SK-N-SH (cell line): ENCODE data around the gene APRT. TPM values are rescaled to one million over a fixed set of nuclear protein-coding genes. Genes with fewer than 3 reads are reported as not detected.

ENCODE experiments used
- CTCF ChIA-PET: fragments of 300-600, 350-600 bp; formaldehyde crosslinking; extraction: SDS; loops from one replicate; lab custom pipeline; 2021; lab: Yijun Ruan, JAX
- POLR2A ChIA-PET: fragments of 350-600 bp; sonication (Branson Sonifier 250); formaldehyde crosslinking; extraction: SDS; loops from one replicate; lab custom pipeline; 2020; ENCODE audit warnings: antibody characterized with exemption, inconsistent platforms; lab: Yijun Ruan, JAX
- DNase-seq: peaks from one replicate; pipeline ENCODE4 v3.0.0; 2012
- H2AFZ ChIP-seq: fragments of 200-600 bp; sonication (generic); 2 replicates; pipeline ENCODE4 v1.8.1; 2016; ENCODE audit warnings: antibody characterized with exemption, mild to moderate bottlenecking, low read depth
- H3F3A ChIP-seq: fragments of 200-600 bp; sonication (generic); replicated peaks from 2 replicates; pipeline ENCODE3; 2016; ENCODE audit warnings: antibody characterized with exemption, mild to moderate bottlenecking; ENCODE audit not compliant: insufficient read depth
- H3K27ac ChIP-seq, 2 experiments: fragments of 200-500 bp in 1 of 2; fragments of 200-600 bp in 1 of 2; sonication (Bioruptor generic) in 1 of 2; sonication (generic), shearing (Covaris generic) in 1 of 2; 2 replicates each; pipeline versions ENCODE4 v1.5.1 to v1.6.1; 2014 to 2016; ENCODE audit warnings: low read depth in 2 of 2, inconsistent platforms in 1 of 2, low read length in 1 of 2, mild to moderate bottlenecking in 1 of 2, mixed read lengths in 1 of 2
- H3K27me3 ChIP-seq: fragments of 200-600 bp; sonication (generic), shearing (Covaris generic); 2 replicates; pipeline ENCODE4 v1.6.1; 2016; ENCODE audit warnings: mixed run types; ENCODE audit not compliant: insufficient read depth
- H3K36me3 ChIP-seq, 2 experiments: fragments of 200-500 bp in 1 of 2; fragments of 200-600 bp in 1 of 2; sonication (Bioruptor generic) in 1 of 2; sonication (generic) in 1 of 2; replicated peaks in 1 of 2; 2 replicates each; pipeline versions ENCODE3 to v1.5.1; 2014 to 2016; ENCODE audit warnings: low read length in 1 of 2, mild to moderate bottlenecking in 1 of 2; ENCODE audit not compliant: insufficient read depth in 2 of 2, control insufficient read depth in 1 of 2
- H3K4me1 ChIP-seq, 2 experiments: fragments of 200-500 bp in 1 of 2; fragments of 200-600 bp in 1 of 2; sonication (Bioruptor generic) in 1 of 2; sonication (generic), shearing (Covaris generic) in 1 of 2; 2 replicates each; pipeline versions ENCODE4 v1.5.1 to v1.6.1; 2014 to 2016; ENCODE audit warnings: low read depth in 1 of 2, low read length in 1 of 2, mixed run types in 1 of 2; ENCODE audit not compliant: insufficient read depth in 2 of 2, control insufficient read depth in 1 of 2
- H3K4me2 ChIP-seq: fragments of 200-600 bp; sonication (generic), shearing (Covaris generic); 2 replicates; pipeline ENCODE4 v1.6.1; 2017; ENCODE audit warnings: mixed run types
- H3K4me3 ChIP-seq, 2 experiments: fragments of 200-500 bp in 1 of 2; fragments of 200-600 bp in 1 of 2; sonication (Bioruptor generic) in 1 of 2; sonication (generic), shearing (Covaris generic) in 1 of 2; 2 replicates each; pipeline versions ENCODE4 v1.5.1 to v1.8.1; 2014 to 2016; ENCODE audit warnings: low read depth in 2 of 2, inconsistent platforms in 1 of 2, low read length in 1 of 2, mild to moderate bottlenecking in 1 of 2, mixed read lengths in 1 of 2, moderate library complexity in 1 of 2
- H3K79me2 ChIP-seq: fragments of 200-600 bp; sonication (generic); 2 replicates; pipeline ENCODE4 v1.8.1; 2017; ENCODE audit warnings: mild to moderate bottlenecking; ENCODE audit not compliant: insufficient read depth
- H3K9ac ChIP-seq: fragments of 200-600 bp; sonication (generic); 2 replicates; pipeline ENCODE4 v1.6.1; 2017; ENCODE audit warnings: mixed run types
- H3K9me2 ChIP-seq: fragments of 200-600 bp; sonication (generic); 2 replicates; pipeline ENCODE4 v1.6.1; 2017; ENCODE audit warnings: mixed run types
- H3K9me3 ChIP-seq: fragments of 200-600 bp; sonication (generic); 2 replicates; pipeline ENCODE4 v1.6.1; 2017; ENCODE audit warnings: mixed run types, mild to moderate bottlenecking, moderate library complexity
- H4K20me1 ChIP-seq: fragments of 200-600 bp; sonication (generic); 2 replicates; pipeline ENCODE4 v1.6.1; 2017; ENCODE audit warnings: mild to moderate bottlenecking, mixed run types; ENCODE audit not compliant: insufficient read depth
- CHD2 ChIP-seq: fragments of 150-350 bp; IDR thresholded peaks from 2 replicates; pipeline ENCODE4 v1.6.1; 2018; ENCODE audit warnings: low read length; ENCODE audit not compliant: partially characterized antibody
- CTCF ChIP-seq: fragments of 200-600 bp; sonication (generic); IDR thresholded peaks from 2 replicates; pipeline ENCODE4 v1.6.1; 2017; ENCODE audit warnings: antibody characterized with exemption, mild to moderate bottlenecking, moderate library complexity
- FOXJ3 ChIP-seq: sonication (generic); formaldehyde crosslinking; IDR thresholded peaks from 2 replicates; pipeline ENCODE4 v1.5.1; 2020; ENCODE audit warnings: mild to moderate bottlenecking, missing genetic modification reagents
- FOXM1 ChIP-seq: IDR thresholded peaks from 2 replicates; pipeline ENCODE4 v1.4.0; 2012; ENCODE audit warnings: low read depth, mild to moderate bottlenecking
- NRF1 ChIP-seq: IDR thresholded peaks from 2 replicates; pipeline ENCODE4 v1.6.1; 2012; ENCODE audit warnings: low read depth, mild to moderate bottlenecking, low read length
- PBX3 ChIP-seq: IDR thresholded peaks from 2 replicates; pipeline ENCODE4; 2012
- SIN3A ChIP-seq: IDR thresholded peaks from 2 replicates; pipeline ENCODE4 v1.6.1; 2012; ENCODE audit warnings: low read depth, mild to moderate bottlenecking, low read length, moderate library complexity, borderline replicate concordance
- TAF1 ChIP-seq: IDR thresholded peaks from 2 replicates; pipeline ENCODE4 v1.6.1; 2012; ENCODE audit warnings: low read depth, mild to moderate bottlenecking, low read length, moderate library complexity, borderline replicate concordance
- TCF12 ChIP-seq: IDR thresholded peaks from 2 replicates; pipeline ENCODE4 v1.4.0; 2012
- TEAD4 ChIP-seq: IDR thresholded peaks from 2 replicates; pipeline ENCODE4 v1.4.0; 2012; ENCODE audit warnings: mild to moderate bottlenecking, borderline replicate concordance; ENCODE audit not compliant: insufficient read depth
- USF2 ChIP-seq: fragments of 150-350 bp; IDR thresholded peaks from 2 replicates; pipeline ENCODE4 v1.6.1; 2017; ENCODE audit warnings: antibody characterized with exemption, low read length, low read depth, borderline replicate concordance
- WGBS: methylation state at CpG from one replicate; pipeline ENCODE4 v1.1.6; 2017; ENCODE audit warnings: low lambda C conversion rate; 5-methylcytosine and 5-hydroxymethylcytosine counted together
- polyA plus RNA-seq, 3 experiments: library from polyadenylated mRNA; depleted of rRNA; stranded (reverse); fragments of >200 nt; gene quantifications; 2 replicates each; pipeline ENCODE4 v1.2.3, GENCODE V29; 2012
- TF ChIP-seq, protein P1 (sequence below): IDR thresholded peaks from 2 replicates; pipeline ENCODE4 v1.4.0; 2012; ENCODE audit warnings: low read depth, borderline replicate concordance
- TF ChIP-seq, protein P2 (sequence below): IDR thresholded peaks from 2 replicates; pipeline ENCODE4 v1.4.0; 2012; ENCODE audit warnings: low read depth
- TF ChIP-seq, protein P3 (sequence below): IDR thresholded peaks from 2 replicates; pipeline ENCODE4 v1.4.0; 2012; ENCODE audit warnings: low read depth, borderline replicate concordance

APRT gene
- polyA plus RNA-seq, 1 of the 3 experiments (the other 2 are of a cell fraction), result 192 TPM

- H3F3A ChIP-seq, result peaks cover 12% of the 10 kb centered on the region
- CTCF ChIA-PET, result interaction anchor here (1.2 kb wide), 1 partner anchor 32 kb away, joined by 3 read pairs; no protein-coding TSS in a partner anchor
- H3K9me2 ChIP-seq, result no peaks in the 10 kb centered on the region
- no peak overlapping the region for H3K27ac ChIP-seq
- H3K4me2 ChIP-seq, result no peak overlapping the region
- H3K9ac ChIP-seq, result no peak overlapping the region
- TF ChIP-seq CHD2 (no peak), TCF12 (no peak), FOXJ3 (CRISPR knock-in tag) (no peak), PBX3 (no peak), USF2 (no peak), NRF1 (no peak), CTCF (no peak), TAF1 (no peak), SIN3A (no peak), FOXM1 (no peak), TEAD4 (no peak)
- TF ChIP-seq, protein P1, sequence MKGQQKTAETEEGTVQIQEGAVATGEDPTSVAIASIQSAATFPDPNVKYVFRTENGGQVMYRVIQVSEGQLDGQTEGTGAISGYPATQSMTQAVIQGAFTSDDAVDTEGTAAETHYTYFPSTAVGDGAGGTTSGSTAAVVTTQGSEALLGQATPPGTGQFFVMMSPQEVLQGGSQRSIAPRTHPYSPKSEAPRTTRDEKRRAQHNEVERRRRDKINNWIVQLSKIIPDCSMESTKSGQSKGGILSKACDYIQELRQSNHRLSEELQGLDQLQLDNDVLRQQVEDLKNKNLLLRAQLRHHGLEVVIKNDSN, result no peak
- TF ChIP-seq, protein P2, sequence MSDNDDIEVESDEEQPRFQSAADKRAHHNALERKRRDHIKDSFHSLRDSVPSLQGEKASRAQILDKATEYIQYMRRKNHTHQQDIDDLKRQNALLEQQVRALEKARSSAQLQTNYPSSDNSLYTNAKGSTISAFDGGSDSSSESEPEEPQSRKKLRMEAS, result no peak
- TF ChIP-seq, protein P3, sequence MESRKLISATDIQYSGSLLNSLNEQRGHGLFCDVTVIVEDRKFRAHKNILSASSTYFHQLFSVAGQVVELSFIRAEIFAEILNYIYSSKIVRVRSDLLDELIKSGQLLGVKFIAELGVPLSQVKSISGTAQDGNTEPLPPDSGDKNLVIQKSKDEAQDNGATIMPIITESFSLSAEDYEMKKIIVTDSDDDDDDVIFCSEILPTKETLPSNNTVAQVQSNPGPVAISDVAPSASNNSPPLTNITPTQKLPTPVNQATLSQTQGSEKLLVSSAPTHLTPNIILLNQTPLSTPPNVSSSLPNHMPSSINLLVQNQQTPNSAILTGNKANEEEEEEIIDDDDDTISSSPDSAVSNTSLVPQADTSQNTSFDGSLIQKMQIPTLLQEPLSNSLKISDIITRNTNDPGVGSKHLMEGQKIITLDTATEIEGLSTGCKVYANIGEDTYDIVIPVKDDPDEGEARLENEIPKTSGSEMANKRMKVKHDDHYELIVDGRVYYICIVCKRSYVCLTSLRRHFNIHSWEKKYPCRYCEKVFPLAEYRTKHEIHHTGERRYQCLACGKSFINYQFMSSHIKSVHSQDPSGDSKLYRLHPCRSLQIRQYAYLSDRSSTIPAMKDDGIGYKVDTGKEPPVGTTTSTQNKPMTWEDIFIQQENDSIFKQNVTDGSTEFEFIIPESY, result no peak
- TF ChIP-seq, all 33 proteins: peak for 0
- Histone ChIP-seq H3K4me1 (peaks cover 0 to 7% of the 10 kb centered on the region in 2 experiments; a peak in 1 of 4 replicates), H3K27me3 (no peaks in the 10 kb centered on the region), H3K9me3 (no peaks in the 10 kb centered on the region), H3K4me3 (no peak overlapping the region), H3K79me2 (peaks cover 11% of the 10 kb centered on the region), H3K36me3 (peaks cover 0 to 7% of the 10 kb centered on the region in 2 experiments), H2AFZ (no peak overlapping the region), H4K20me1 (0 out of 2 replicates have a peak, but pooled peaks cover 7% of the 10 kb centered on the region)
- no peak for DNase-seq
- POLR2A ChIA-PET, result no interaction called here
- 94% methylated on average over 8 of the region's 19 CpGs for WGBS
Measured at GRCh38 chr16:88851616-88852015, 39.9 kb upstream of the APRT start.
